Measurements from ENCODE around the gene GAGE13.
"Not testable (repeated sequence)": the region's sequence is repeated elsewhere in the genome, so short reads cannot be mapped to it uniquely, and the experiment has no call there.

- not testable (repeated sequence) for TF ChIP-seq CTCF (IDR thresholded peaks at IDR 0.05 in 2 of 3, conservative IDR thresholded peaks at IDR 0.05 in 1 of 3; ENCODE audit: borderline replicate concordance in 1 of 3, insufficient read depth in 1 of 3, low read depth in 2 of 3, low read length in 2 of 3); POLR2A (IDR thresholded peaks at IDR 0.05; ENCODE audit: borderline replicate concordance, extremely low read depth, insufficient read depth, insufficient read length); MAX (IDR thresholded peaks at IDR 0.05); CEBPB (IDR thresholded peaks at IDR 0.05; ENCODE audit: low read depth); POLR2AphosphoS5 (IDR thresholded peaks at IDR 0.05; ENCODE audit: low read depth, low read length); EZH2 (IDR thresholded peaks at IDR 0.05); EZH2phosphoT487 (IDR thresholded peaks at IDR 0.05; ENCODE audit: borderline replicate concordance); YY1 (IDR thresholded peaks at IDR 0.05; ENCODE audit: extremely low read depth, insufficient replicate concordance, low read depth, low read length); JUND (IDR thresholded peaks at IDR 0.05)
These were observed 7.6 kb upstream of the GAGE13 start for GRCh38 chrX:49323735-49324134.
